HepG2 (cell line): ENCODE data around the gene KRT81. TPM values are rescaled to one million over a fixed set of nuclear protein-coding genes. Genes with fewer than 3 reads are reported as not detected.

Experiments used
- AHR ChIP-seq: IDR thresholded peaks from 2 replicates; pipeline ENCODE4 v1.6.1; 2018; ENCODE audit warnings: missing genetic modification reagents, missing compliant biosample characterization
- BHLHE40 ChIP-seq: IDR thresholded peaks from 2 replicates; pipeline ENCODE4 v1.6.1; 2011; ENCODE audit warnings: low read length, improper control_type of control experiment
- CREM ChIP-seq, 2 experiments: sonication (generic) in 1 of 2; formaldehyde crosslinking in 1 of 2; IDR thresholded peaks; 2 replicates each; pipeline versions ENCODE4 v1.4.0 to v1.6.1; 2016 to 2020; ENCODE audit warnings: antibody characterized with exemption in 1 of 2, mild to moderate bottlenecking in 1 of 2, missing genetic modification reagents in 1 of 2
- CTCF ChIP-seq: sonication (generic); formaldehyde crosslinking; IDR thresholded peaks from 2 replicates; pipeline ENCODE4 v1.5.0; 2020; ENCODE audit warnings: mild to moderate bottlenecking, missing genetic modification reagents, moderate library complexity
- GABPB1 ChIP-seq: IDR thresholded peaks from 2 replicates; pipeline ENCODE4 v1.6.1; 2016; ENCODE audit warnings: mild to moderate bottlenecking, missing genetic modification reagents, moderate library complexity, missing compliant biosample characterization
- HNRNPLL ChIP-seq: fragments of 200-400 bp; formaldehyde crosslinking; IDR thresholded peaks from 2 replicates; pipeline ENCODE4 v1.6.1; 2017; ENCODE audit warnings: mild to moderate bottlenecking, low read depth, low read length; ENCODE audit not compliant: poor library complexity, severe bottlenecking
- KDM2A ChIP-seq: sonication (generic); formaldehyde crosslinking; IDR thresholded peaks from 2 replicates; pipeline ENCODE4 v1.4.0; 2020; ENCODE audit warnings: low read depth, missing genetic modification reagents, borderline replicate concordance
- PHF8 ChIP-seq: sonication (generic); formaldehyde crosslinking; IDR thresholded peaks from 2 replicates; pipeline ENCODE4 v1.5.0; 2020; ENCODE audit warnings: missing genetic modification reagents
- PITX1 ChIP-seq: sonication (generic); formaldehyde crosslinking; IDR thresholded peaks from 2 replicates; pipeline ENCODE4 v1.5.1; 2020; ENCODE audit warnings: mild to moderate bottlenecking, missing genetic modification reagents
- PLRG1 ChIP-seq: fragments of 450-650 bp; conservative IDR thresholded peaks from 2 replicates; pipeline ENCODE4 v1.6.1; 2016
- POLR2A ChIP-seq, 2 experiments: IDR thresholded peaks; 2 replicates each; pipeline ENCODE4 v1.6.1; 2011; ENCODE audit warnings: low read depth in 2 of 2, low read length in 2 of 2, mild to moderate bottlenecking in 1 of 2, moderate library complexity in 1 of 2; ENCODE audit not compliant: insufficient read depth in 1 of 2
- RAD21 ChIP-seq: fragments of 450-650 bp; formaldehyde crosslinking; IDR thresholded peaks from 2 replicates; pipeline ENCODE4 v1.5.0; 2020; ENCODE audit warnings: mild to moderate bottlenecking
- STAG1 ChIP-seq: sonication (generic); formaldehyde crosslinking; IDR thresholded peaks from 2 replicates; pipeline ENCODE4 v1.4.0; 2020; ENCODE audit warnings: missing genetic modification reagents
- TEAD3 ChIP-seq: optimal IDR thresholded peaks from 2 replicates; pipeline ENCODE3; 2016; ENCODE audit warnings: borderline replicate concordance
- TFAP4 ChIP-seq: sonication (generic); IDR thresholded peaks from 2 replicates; pipeline ENCODE4 v1.6.1; 2016; ENCODE audit warnings: low read depth, borderline replicate concordance
- XRCC5 ChIP-seq: fragments of 200-400 bp; formaldehyde crosslinking; optimal IDR thresholded peaks from 2 replicates; pipeline ENCODE3; 2017; ENCODE audit warnings: mild to moderate bottlenecking, low read length
- YY1 ChIP-seq: IDR thresholded peaks from 2 replicates; pipeline ENCODE4 v1.6.1; 2011; ENCODE audit warnings: low read length, low read depth, moderate library complexity, mild to moderate bottlenecking; ENCODE audit not compliant: insufficient read depth, insufficient replicate concordance
- ZHX1 ChIP-seq: sonication (generic); formaldehyde crosslinking; IDR thresholded peaks from 2 replicates; pipeline ENCODE4 v1.8.1; 2022; ENCODE audit warnings: low read depth, mild to moderate bottlenecking, missing genetic modification reagents
- ZNF768 ChIP-seq: sonication (generic); formaldehyde crosslinking; IDR thresholded peaks from 2 replicates; pipeline ENCODE4 v1.4.0; 2020; ENCODE audit warnings: missing genetic modification reagents
- ZNF780A ChIP-seq: sonication (generic); formaldehyde crosslinking; IDR thresholded peaks from 2 replicates; pipeline ENCODE4 v1.8.0; 2022; ENCODE audit warnings: mild to moderate bottlenecking, missing genetic modification reagents, moderate library complexity
- polyA plus RNA-seq, 8 experiments: library from polyadenylated mRNA; depleted of rRNA in 3 of 8; stranded (reverse) in 7 of 8; unstranded in 1 of 8; fragments of >200 nt; fragmentation: Illumina TruSeq in 4 of 8; extraction: Trizol in 4 of 8; gene quantifications; 2 replicates each; pipeline versions ENCODE4 v1.2.1 to v1.2.3, GENCODE V29; 2011 to 2016; ENCODE audit warnings: low read depth in 4 of 8, missing spikeins in 1 of 8, mixed read lengths in 1 of 8; ENCODE audit not compliant: insufficient read depth in 1 of 8
- total RNA-seq, 5 experiments: library from RNA; depleted of rRNA; stranded (reverse); fragments of >200 nt; fragmentation: Illumina TruSeq; extraction: Trizol; gene quantifications; 2 replicates each; pipeline ENCODE4 v1.2.3, GENCODE V29; 2016; ENCODE audit warnings: low read depth in 1 of 5

Gene KRT81
- total and polyA plus RNA-seq, 2 of the 13 experiments (the other 11 are each of a cell fraction or from before 2014, with no cell fraction given): not detected

GRCh38 chr12:52278575-52279421 lies 12.5 kb downstream of the KRT81 start (continued):
- TF ChIP-seq AHR (CRISPR knock-in tag) (no peak), POLR2A (IDR thresholded peaks at IDR 0.05; ENCODE audit: insufficient read depth in 1 of 2, low read depth in 2 of 2, low read length in 2 of 2) (no peak), PITX1 (CRISPR knock-in tag) (no peak), KDM2A (CRISPR knock-in tag) (peak; percentile 57; the same call in 1 of the 2 replicates), CREM (IDR thresholded peaks at IDR 0.05) (no peak), CREM (CRISPR knock-in tag; IDR thresholded peaks at IDR 0.05) (no peak), STAG1 (CRISPR knock-in tag) (peak; percentile 67), CTCF (peak; percentile 89), HNRNPLL (peak; percentile 30), BHLHE40 (no peak), ZNF780A (CRISPR knock-in tag) (no peak), PLRG1 (no peak), ZNF768 (CRISPR knock-in tag) (0 out of 2 replicates have a peak, but pooled peaks have one; percentile 33), ZHX1 (no peak), YY1 (peak; percentile 32), GABPB1 (CRISPR knock-in tag) (peak; percentile 53; the same call in 1 of the 2 replicates), PHF8 (CRISPR knock-in tag) (no peak), TFAP4 (no peak), XRCC5 (peak; percentile 90), RAD21 (CRISPR knock-in tag) (peak; percentile 43; the same call in 1 of the 2 replicates), TEAD3 (CRISPR knock-in tag) (peak; percentile 54)
- TF ChIP-seq, all 625 proteins: peak for 12
